ENCODE results near the gene ALDH2.

The ALDH2 gene

DNA sequence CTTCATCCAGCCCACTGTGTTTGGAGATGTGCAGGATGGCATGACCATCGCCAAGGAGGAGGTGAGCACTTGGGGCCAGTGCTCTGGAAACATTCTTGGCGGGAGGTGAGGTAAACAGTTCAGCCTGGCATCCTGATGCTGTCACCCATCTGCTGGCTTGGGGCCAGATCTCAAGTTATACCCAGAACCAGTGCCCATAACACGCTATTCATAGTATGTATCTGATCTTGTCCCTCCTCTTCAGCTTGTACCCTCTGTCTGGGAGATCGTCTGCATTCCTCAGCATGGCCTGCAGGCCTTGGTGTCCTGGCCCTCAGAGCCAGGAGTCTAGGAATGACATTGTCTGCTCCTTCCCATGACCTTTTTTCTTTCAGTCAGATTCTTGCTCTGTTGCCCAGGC, 31.4 kb downstream of the ALDH2 start:
- H2AFZ ChIP-seq (ENCODE audit: low read length): no peak overlapping the region
- no peak overlapping the region for H3K4me2 ChIP-seq (ENCODE audit: low read depth, low read length, poor library complexity, severe bottlenecking)
- no peaks in the 10 kb centered on the region for H3K4me1 ChIP-seq (ENCODE audit: insufficient read depth, low read length, poor library complexity, severe bottlenecking)

DNA sequence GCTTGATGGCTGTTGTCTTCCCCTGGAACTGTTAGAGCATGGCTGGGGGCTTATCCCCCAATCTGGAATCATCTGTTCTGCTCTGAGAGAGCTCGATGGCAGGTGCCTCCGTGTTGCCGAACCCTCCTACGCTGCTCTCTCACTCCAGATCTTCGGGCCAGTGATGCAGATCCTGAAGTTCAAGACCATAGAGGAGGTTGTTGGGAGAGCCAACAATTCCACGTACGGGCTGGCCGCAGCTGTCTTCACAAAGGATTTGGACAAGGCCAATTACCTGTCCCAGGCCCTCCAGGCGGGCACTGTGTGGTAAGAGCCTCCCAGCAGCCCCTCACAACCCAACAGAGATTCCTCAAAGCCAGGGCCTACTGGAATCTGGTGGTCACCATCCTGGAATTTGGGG, 33.0 kb downstream of the ALDH2 start:
- Histone ChIP-seq H3K9me2 (replicated peaks; ENCODE audit: low read depth, low read length) (no peaks in the 10 kb centered on the region), H2AFZ (ENCODE audit: low read length) (no peak overlapping the region), H4K20me1 (ENCODE audit: insufficient read depth, low read length, poor library complexity, severe bottlenecking) (no peaks in the 10 kb centered on the region), H3K36me3 (ENCODE audit: insufficient read depth, low read length) (no peaks in the 10 kb centered on the region), H3K4me3 (ENCODE audit: low read length, poor library complexity, severe bottlenecking) (no peak overlapping the region), H3K79me2 (ENCODE audit: insufficient read depth, low read length) (no peaks in the 10 kb centered on the region), H3K9me3 (ENCODE audit: insufficient read depth, low read depth, low read length) (no peaks in the 10 kb centered on the region), H3K9ac (ENCODE audit: low read depth, low read length, poor library complexity, severe bottlenecking) (no peak overlapping the region), H3K27me3 (ENCODE audit: insufficient read depth, low read length, poor library complexity, severe bottlenecking) (no peaks in the 10 kb centered on the region), H3F3A (ENCODE audit: low read depth) (no peaks in the 10 kb centered on the region), H3K4me2 (ENCODE audit: low read depth, low read length, poor library complexity, severe bottlenecking) (no peak overlapping the region), H3K4me1 (ENCODE audit: insufficient read depth, low read length, poor library complexity, severe bottlenecking) (no peaks in the 10 kb centered on the region)
- TF ChIP-seq, protein P1, sequence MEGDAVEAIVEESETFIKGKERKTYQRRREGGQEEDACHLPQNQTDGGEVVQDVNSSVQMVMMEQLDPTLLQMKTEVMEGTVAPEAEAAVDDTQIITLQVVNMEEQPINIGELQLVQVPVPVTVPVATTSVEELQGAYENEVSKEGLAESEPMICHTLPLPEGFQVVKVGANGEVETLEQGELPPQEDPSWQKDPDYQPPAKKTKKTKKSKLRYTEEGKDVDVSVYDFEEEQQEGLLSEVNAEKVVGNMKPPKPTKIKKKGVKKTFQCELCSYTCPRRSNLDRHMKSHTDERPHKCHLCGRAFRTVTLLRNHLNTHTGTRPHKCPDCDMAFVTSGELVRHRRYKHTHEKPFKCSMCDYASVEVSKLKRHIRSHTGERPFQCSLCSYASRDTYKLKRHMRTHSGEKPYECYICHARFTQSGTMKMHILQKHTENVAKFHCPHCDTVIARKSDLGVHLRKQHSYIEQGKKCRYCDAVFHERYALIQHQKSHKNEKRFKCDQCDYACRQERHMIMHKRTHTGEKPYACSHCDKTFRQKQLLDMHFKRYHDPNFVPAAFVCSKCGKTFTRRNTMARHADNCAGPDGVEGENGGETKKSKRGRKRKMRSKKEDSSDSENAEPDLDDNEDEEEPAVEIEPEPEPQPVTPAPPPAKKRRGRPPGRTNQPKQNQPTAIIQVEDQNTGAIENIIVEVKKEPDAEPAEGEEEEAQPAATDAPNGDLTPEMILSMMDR (conservative IDR thresholded peaks at IDR 0.05; ENCODE audit: low read length): no peak
- TF ChIP-seq EZH2phosphoT487 (IDR thresholded peaks at IDR 0.05; ENCODE audit: borderline replicate concordance): no peak

More for the DNA sequence above, 31.4 kb downstream of the ALDH2 start:
- H3K4me3 ChIP-seq (ENCODE audit: low read length, poor library complexity, severe bottlenecking): no peak overlapping the region
- no peak for TF ChIP-seq EZH2phosphoT487 (IDR thresholded peaks at IDR 0.05; ENCODE audit: borderline replicate concordance)
- TF ChIP-seq, protein P1 (conservative IDR thresholded peaks at IDR 0.05; ENCODE audit: low read length): no peak
- no peak overlapping the region for H3K9ac ChIP-seq (ENCODE audit: low read depth, low read length, poor library complexity, severe bottlenecking)
- no peaks in the 10 kb centered on the region for H3K79me2 ChIP-seq (ENCODE audit: insufficient read depth, low read length)
- no peaks in the 10 kb centered on the region for H3K27me3 ChIP-seq (ENCODE audit: insufficient read depth, low read length, poor library complexity, severe bottlenecking)
- no peaks in the 10 kb centered on the region for H3K9me2 ChIP-seq (replicated peaks; ENCODE audit: low read depth, low read length)
- H4K20me1 ChIP-seq (ENCODE audit: insufficient read depth, low read length, poor library complexity, severe bottlenecking): no peaks in the 10 kb centered on the region
- H3F3A ChIP-seq (ENCODE audit: low read depth): no peaks in the 10 kb centered on the region
- H3K36me3 ChIP-seq (ENCODE audit: insufficient read depth, low read length): no peaks in the 10 kb centered on the region
- no peaks in the 10 kb centered on the region for H3K9me3 ChIP-seq (ENCODE audit: insufficient read depth, low read depth, low read length)

DNA sequence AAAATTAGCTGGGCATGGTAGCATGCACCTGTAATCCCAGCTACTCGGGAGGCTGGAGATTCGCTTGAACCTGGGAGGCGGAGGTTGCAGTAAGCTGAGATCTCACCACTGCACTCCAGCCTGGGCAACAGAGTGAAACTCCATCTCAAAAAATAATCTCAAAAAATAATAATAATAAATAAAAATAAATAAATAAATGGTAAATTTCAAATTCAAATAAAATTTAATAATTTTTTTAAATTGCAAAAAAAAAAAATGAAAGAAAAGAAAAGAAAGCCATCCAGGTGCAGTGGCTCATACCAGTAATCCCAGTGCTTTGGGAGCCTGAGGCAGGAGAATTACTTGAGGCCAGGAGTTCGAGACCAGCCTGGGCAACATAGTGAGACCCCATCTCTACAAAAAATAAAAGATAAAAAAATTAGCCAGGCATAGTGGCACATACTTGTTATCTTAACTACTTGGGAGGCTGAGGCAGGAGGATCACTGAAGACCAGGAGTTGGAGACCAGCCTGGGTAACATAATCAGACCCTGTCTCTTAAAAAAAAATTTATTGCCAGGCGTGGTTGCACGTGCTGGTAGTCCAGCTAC, 36.4 kb downstream of the ALDH2 start:
- Histone ChIP-seq H3K4me1 (ENCODE audit: insufficient read depth, low read length, poor library complexity, severe bottlenecking) (no peaks in the 10 kb centered on the region), H3K36me3 (ENCODE audit: insufficient read depth, low read length) (no peaks in the 10 kb centered on the region), H3K27me3 (ENCODE audit: insufficient read depth, low read length, poor library complexity, severe bottlenecking) (no peaks in the 10 kb centered on the region), H3K4me3 (ENCODE audit: low read length, poor library complexity, severe bottlenecking) (no peak overlapping the region), H3K4me2 (ENCODE audit: low read depth, low read length, poor library complexity, severe bottlenecking) (no peak overlapping the region), H4K20me1 (ENCODE audit: insufficient read depth, low read length, poor library complexity, severe bottlenecking) (no peaks in the 10 kb centered on the region), H3K9me2 (replicated peaks; ENCODE audit: low read depth, low read length) (no peaks in the 10 kb centered on the region), H2AFZ (ENCODE audit: low read length) (no peak overlapping the region), H3K79me2 (ENCODE audit: insufficient read depth, low read length) (no peaks in the 10 kb centered on the region), H3K9ac (ENCODE audit: low read depth, low read length, poor library complexity, severe bottlenecking) (no peak overlapping the region), H3K9me3 (ENCODE audit: insufficient read depth, low read depth, low read length) (no peaks in the 10 kb centered on the region), H3F3A (ENCODE audit: low read depth) (no peaks in the 10 kb centered on the region)
- TF ChIP-seq, protein P1 (conservative IDR thresholded peaks at IDR 0.05; ENCODE audit: low read length): no peak
- TF ChIP-seq EZH2phosphoT487 (IDR thresholded peaks at IDR 0.05; ENCODE audit: borderline replicate concordance): no peak

All from Loucy (cell line).